ENCODE results near the gene TMEM169. TPM values are rescaled to one million over a fixed set of nuclear protein-coding genes. Genes with fewer than 3 reads are reported as not detected.

TMEM169 gene
- total and polyA plus RNA-seq, 10 of the 15 experiments (the other 5 are each of a cell fraction or from before 2014, with no cell fraction given), result 0.23 to 3.2 (median 2.3) TPM

DNA sequence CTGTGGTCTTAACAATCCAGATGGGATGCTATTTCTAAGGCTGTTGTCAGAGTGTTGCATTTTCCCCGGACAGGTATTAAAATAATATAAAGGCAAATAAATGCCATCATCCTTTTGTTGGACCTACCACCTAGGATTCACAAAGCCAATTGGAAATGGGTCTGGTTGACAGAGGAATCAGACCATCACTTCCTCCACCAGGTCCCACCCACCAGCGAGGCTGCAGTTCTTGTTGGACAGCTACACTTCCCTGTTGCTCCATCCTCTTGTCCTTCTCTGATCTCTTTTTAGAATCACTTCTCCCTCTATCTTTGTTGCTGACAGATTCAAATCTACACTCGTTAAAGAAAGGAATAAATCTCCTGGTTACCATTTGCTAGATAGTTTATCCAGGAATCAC, 1.1 kb downstream of the TMEM169 start:
- Histone ChIP-seq H3K27me3 (replicated peaks in 1 of 2; ENCODE audit: control insufficient read depth in 2 of 2, insufficient read depth in 2 of 2, low read length in 1 of 2) (no peaks in the 10 kb centered on the region), H4K20me1 (ENCODE audit: control insufficient read depth, insufficient read depth) (no peaks in the 10 kb centered on the region), H3K4me1 (ENCODE audit: control insufficient read depth, insufficient read depth, low read length) (peaks cover 9% of the 10 kb centered on the region; the same call in 1 of the 2 replicates), H3K4me2 (ENCODE audit: control insufficient read depth, insufficient read depth) (peak overlapping the region; percentile 78; the same call in 1 of the 2 replicates), H2AFZ (ENCODE audit: control insufficient read depth, low read depth, low read length) (no peak overlapping the region), H3K9me3 (replicated peaks; ENCODE audit: control insufficient read depth, insufficient read depth, low read length) (no peaks in the 10 kb centered on the region), H3K4me3 (no peak overlapping the region), H3K36me3 (ENCODE audit: control insufficient read depth in 2 of 2, insufficient read depth in 2 of 2, low read length in 1 of 2) (no peaks in the 10 kb centered on the region), H3K79me2 (ENCODE audit: control insufficient read depth, insufficient read depth, low read length) (peaks cover 4% of the 10 kb centered on the region), H3K9ac (ENCODE audit: control insufficient read depth, insufficient read depth, low read length) (no peak overlapping the region), H3K27ac (ENCODE audit: control insufficient read depth, insufficient read depth) (no peak overlapping the region)
- TF ChIP-seq SMC3 (IDR thresholded peaks at IDR 0.05; ENCODE audit: borderline replicate concordance, low read length), result no peak
- TF ChIP-seq, protein P1, sequence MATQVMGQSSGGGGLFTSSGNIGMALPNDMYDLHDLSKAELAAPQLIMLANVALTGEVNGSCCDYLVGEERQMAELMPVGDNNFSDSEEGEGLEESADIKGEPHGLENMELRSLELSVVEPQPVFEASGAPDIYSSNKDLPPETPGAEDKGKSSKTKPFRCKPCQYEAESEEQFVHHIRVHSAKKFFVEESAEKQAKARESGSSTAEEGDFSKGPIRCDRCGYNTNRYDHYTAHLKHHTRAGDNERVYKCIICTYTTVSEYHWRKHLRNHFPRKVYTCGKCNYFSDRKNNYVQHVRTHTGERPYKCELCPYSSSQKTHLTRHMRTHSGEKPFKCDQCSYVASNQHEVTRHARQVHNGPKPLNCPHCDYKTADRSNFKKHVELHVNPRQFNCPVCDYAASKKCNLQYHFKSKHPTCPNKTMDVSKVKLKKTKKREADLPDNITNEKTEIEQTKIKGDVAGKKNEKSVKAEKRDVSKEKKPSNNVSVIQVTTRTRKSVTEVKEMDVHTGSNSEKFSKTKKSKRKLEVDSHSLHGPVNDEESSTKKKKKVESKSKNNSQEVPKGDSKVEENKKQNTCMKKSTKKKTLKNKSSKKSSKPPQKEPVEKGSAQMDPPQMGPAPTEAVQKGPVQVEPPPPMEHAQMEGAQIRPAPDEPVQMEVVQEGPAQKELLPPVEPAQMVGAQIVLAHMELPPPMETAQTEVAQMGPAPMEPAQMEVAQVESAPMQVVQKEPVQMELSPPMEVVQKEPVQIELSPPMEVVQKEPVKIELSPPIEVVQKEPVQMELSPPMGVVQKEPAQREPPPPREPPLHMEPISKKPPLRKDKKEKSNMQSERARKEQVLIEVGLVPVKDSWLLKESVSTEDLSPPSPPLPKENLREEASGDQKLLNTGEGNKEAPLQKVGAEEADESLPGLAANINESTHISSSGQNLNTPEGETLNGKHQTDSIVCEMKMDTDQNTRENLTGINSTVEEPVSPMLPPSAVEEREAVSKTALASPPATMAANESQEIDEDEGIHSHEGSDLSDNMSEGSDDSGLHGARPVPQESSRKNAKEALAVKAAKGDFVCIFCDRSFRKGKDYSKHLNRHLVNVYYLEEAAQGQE (IDR thresholded peaks at IDR 0.05; ENCODE audit: low read depth, low read length), result peak; percentile 51; the same call in 1 of the 2 replicates
- no peak for TF ChIP-seq POLR2A (IDR thresholded peaks at IDR 0.05; ENCODE audit: low read depth, low read length)
- FAIRE-seq, result no peak
- RAD21 ChIA-PET (ENCODE audit: unreplicated experiment), result interaction anchor here (0.6 to 2.1 kb wide), 3 partner anchors 49 to 151 kb away, joined by 3 to 9 read pairs (median 3); no protein-coding TSS in a partner anchor
- no peak for DNase-seq (ENCODE audit: low read depth, low spot score)
- BruUV-seq (replicated peaks), result no TSS peak
- ATAC-seq, result no peak
- whole genome bisulfite sequencing (ENCODE audit: insufficient coverage, insufficient replicate concordance, low lambda C conversion rate, missing lambda C conversion rate), result 53% methylated on average over 3 of the region's 3 CpGs
- POLR2A ChIA-PET, result interaction anchor here (1.0 to 6.2 kb wide), 3 partner anchors 10 to 77 kb away, joined by 6 to 42 read pairs (median 7); partner anchors contain the start of gene XRCC5
- CTCF ChIA-PET, result interaction anchor here (0.5 to 2.7 kb wide), 8 partner anchors 21 to 75 kb away, joined by 3 to 17 read pairs (median 6); partner anchors contain the start of gene XRCC5
- SMC1A ChIA-PET (ENCODE audit: uncharacterized antibody, unreplicated experiment), result interaction anchor here (1.8 to 4.1 kb wide), 5 partner anchors 21 to 67 kb away, joined by 5 to 34 read pairs (median 6); partner anchors contain the start of gene XRCC5
- intact Hi-C loops (cut with micrococcal nuclease; ENCODE audit: unreplicated experiment), result no loop called here
- in situ Hi-C loops (cut with MboI), result no loop called here
